Neural cell (in vitro differentiated cells): ENCODE measurements around the gene TBX19.

Experiments used
- CTCF ChIP-seq: fragments of 450-650 bp; IDR thresholded peaks from 2 replicates; pipeline ENCODE4 v1.5.1; 2014; ENCODE audit warnings: antibody characterized with exemption, mild to moderate bottlenecking, moderate library complexity; ENCODE audit not compliant: poor library complexity, severe bottlenecking
- EP300 ChIP-seq: fragments of 450-650 bp; conservative IDR thresholded peaks from 2 replicates; pipeline ENCODE4 v1.6.1; 2014; ENCODE audit warnings: antibody characterized with exemption, mild to moderate bottlenecking, moderate library complexity; ENCODE audit not compliant: poor library complexity, severe bottlenecking
- EZH2 ChIP-seq: fragments of 200-600, 300-800 bp; shearing (Covaris generic), sonication (generic); IDR thresholded peaks from 2 replicates; pipeline ENCODE4 v1.6.1; 2014; ENCODE audit warnings: antibody characterized with exemption, low read length, borderline replicate concordance, mild to moderate bottlenecking; ENCODE audit not compliant: insufficient read depth, poor library complexity, severe bottlenecking
- MXI1 ChIP-seq: fragments of 450-650 bp; conservative IDR thresholded peaks from 2 replicates; pipeline ENCODE4 v1.6.1; 2014; ENCODE audit warnings: antibody characterized with exemption, mild to moderate bottlenecking; ENCODE audit not compliant: poor library complexity, severe bottlenecking
- POLR2AphosphoS5 ChIP-seq: IDR thresholded peaks from 2 replicates; pipeline ENCODE4 v1.6.1; 2012
- RAD21 ChIP-seq: fragments of 450-650 bp; conservative IDR thresholded peaks from 2 replicates; pipeline ENCODE4 v1.6.1; 2014; ENCODE audit warnings: antibody characterized with exemption, mild to moderate bottlenecking, moderate library complexity
- SMC3 ChIP-seq: fragments of 450-650 bp; conservative IDR thresholded peaks from 2 replicates; pipeline ENCODE4 v1.6.1; 2014; ENCODE audit warnings: antibody characterized with exemption, mild to moderate bottlenecking, moderate library complexity; ENCODE audit not compliant: poor library complexity
- TAF1 ChIP-seq: IDR thresholded peaks from 2 replicates; pipeline ENCODE4 v1.6.1; 2012; ENCODE audit warnings: low read depth

- TF ChIP-seq POLR2AphosphoS5 (no peak), CTCF (no peak), RAD21 (no peak), EZH2 (no peak), SMC3 (no peak), EP300 (no peak), MXI1 (no peak), TAF1 (no peak)
Observed at GRCh38 chr1:168260393-168260792, 20.3 kb upstream of the TBX19 start.
